GM23338 (cell line): ENCODE measurements around the gene SERPINA6.

ENCODE experiments used
- CTCF ChIP-seq, 2 experiments: fragments of 200-600 bp in 1 of 2; sonication (generic) in 1 of 2; conservative IDR thresholded peaks; 2 replicates each; pipeline versions ENCODE4 v1.5.1 to v1.6.1; 2016 to 2017; ENCODE audit warnings: antibody characterized with exemption in 2 of 2, low read depth in 2 of 2, mild to moderate bottlenecking in 2 of 2, moderate library complexity in 1 of 2
- EZH2 ChIP-seq: fragments of 200-600 bp; sonication (generic); IDR thresholded peaks from one replicate; pipeline ENCODE4 v1.8.0; 2017; ENCODE audit warnings: antibody characterized with exemption, mild to moderate bottlenecking, low read depth; ENCODE audit not compliant: unreplicated experiment
- EZH2phosphoT487 ChIP-seq: fragments of 200-600 bp; sonication (generic); IDR thresholded peaks from one replicate; pipeline ENCODE4 v1.8.1; 2018; ENCODE audit warnings: antibody characterized with exemption; ENCODE audit not compliant: unreplicated experiment
- POLR2AphosphoS5 ChIP-seq: IDR thresholded peaks from 2 replicates; pipeline ENCODE4 v1.6.1; 2016; ENCODE audit warnings: antibody characterized with exemption, low read depth
- TF ChIP-seq, protein P1 (sequence below): IDR thresholded peaks from one replicate; pipeline ENCODE4 v1.6.1; 2018; ENCODE audit warnings: antibody characterized with exemption; ENCODE audit not compliant: unreplicated experiment

GRCh38 chr14:94314890-94315289 lies 8.2 kb downstream of the SERPINA6 start:
- TF ChIP-seq POLR2AphosphoS5 (no peak), CTCF (conservative IDR thresholded peaks at IDR 0.05; ENCODE audit: low read depth in 2 of 2) (no peak), EZH2 (no peak), EZH2phosphoT487 (no peak)
- TF ChIP-seq, protein P1, sequence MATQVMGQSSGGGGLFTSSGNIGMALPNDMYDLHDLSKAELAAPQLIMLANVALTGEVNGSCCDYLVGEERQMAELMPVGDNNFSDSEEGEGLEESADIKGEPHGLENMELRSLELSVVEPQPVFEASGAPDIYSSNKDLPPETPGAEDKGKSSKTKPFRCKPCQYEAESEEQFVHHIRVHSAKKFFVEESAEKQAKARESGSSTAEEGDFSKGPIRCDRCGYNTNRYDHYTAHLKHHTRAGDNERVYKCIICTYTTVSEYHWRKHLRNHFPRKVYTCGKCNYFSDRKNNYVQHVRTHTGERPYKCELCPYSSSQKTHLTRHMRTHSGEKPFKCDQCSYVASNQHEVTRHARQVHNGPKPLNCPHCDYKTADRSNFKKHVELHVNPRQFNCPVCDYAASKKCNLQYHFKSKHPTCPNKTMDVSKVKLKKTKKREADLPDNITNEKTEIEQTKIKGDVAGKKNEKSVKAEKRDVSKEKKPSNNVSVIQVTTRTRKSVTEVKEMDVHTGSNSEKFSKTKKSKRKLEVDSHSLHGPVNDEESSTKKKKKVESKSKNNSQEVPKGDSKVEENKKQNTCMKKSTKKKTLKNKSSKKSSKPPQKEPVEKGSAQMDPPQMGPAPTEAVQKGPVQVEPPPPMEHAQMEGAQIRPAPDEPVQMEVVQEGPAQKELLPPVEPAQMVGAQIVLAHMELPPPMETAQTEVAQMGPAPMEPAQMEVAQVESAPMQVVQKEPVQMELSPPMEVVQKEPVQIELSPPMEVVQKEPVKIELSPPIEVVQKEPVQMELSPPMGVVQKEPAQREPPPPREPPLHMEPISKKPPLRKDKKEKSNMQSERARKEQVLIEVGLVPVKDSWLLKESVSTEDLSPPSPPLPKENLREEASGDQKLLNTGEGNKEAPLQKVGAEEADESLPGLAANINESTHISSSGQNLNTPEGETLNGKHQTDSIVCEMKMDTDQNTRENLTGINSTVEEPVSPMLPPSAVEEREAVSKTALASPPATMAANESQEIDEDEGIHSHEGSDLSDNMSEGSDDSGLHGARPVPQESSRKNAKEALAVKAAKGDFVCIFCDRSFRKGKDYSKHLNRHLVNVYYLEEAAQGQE: no peak
